HUDEP-2 (cell line): ENCODE measurements around the gene TAMALIN.

Experiments
- DNase-seq, 76 experiments: peaks; one replicate each; lab custom pipeline; 2025; ENCODE audit not compliant: unreplicated experiment in 76 of 76; lab: John Stamatoyannopoulos, UW

The TAMALIN gene

DNA sequence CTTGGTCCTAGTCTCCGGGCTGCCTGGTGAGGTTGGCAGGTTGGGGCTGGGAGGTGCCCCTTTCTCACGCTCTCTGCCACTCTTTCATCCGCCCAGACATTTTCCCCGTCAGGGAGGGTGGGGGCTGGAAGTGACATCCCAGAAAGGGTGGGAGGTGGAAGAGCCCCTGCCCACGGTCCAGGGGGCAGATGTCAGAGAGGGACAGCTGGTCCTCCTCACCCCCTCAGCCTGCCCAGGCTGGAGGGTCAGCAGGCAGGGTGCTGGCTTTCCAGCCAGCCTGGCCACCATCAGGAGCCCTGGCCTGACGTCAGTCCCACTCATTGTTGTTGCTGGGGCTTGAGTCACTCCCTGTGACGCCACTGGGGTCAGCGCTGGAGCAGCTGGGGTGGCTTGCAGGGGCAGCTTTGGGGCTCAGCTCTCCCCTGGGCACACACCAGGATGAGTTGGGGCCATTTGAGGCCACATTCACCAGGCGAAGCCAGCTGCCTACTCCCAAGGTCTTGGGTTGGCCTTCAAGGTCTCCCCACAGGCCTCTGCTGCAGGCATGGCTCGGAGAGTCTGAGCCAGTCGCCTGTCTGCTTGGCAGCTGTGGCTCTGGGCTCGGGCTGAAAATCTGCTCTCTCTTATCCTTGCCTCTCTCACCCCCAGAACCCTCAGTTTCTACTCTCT, 57.4 kb downstream of the TAMALIN start:
- DNase-seq, result no peak
